NB4 (cell line): ENCODE data around the gene ALG5.

ENCODE experiments used
- CTCF ChIP-seq: IDR thresholded peaks from one replicate; pipeline ENCODE4 v1.5.1; 2012; ENCODE audit warnings: low read depth, low read length
- MAX ChIP-seq: IDR thresholded peaks from 2 replicates; pipeline ENCODE4 v1.6.1; 2011; ENCODE audit warnings: low read depth, low read length
- POLR2A ChIP-seq: IDR thresholded peaks from 2 replicates; pipeline ENCODE4 v1.6.1; 2011; ENCODE audit warnings: mild to moderate bottlenecking; ENCODE audit not compliant: insufficient read length; ENCODE audit errors: extremely low read depth

DNA sequence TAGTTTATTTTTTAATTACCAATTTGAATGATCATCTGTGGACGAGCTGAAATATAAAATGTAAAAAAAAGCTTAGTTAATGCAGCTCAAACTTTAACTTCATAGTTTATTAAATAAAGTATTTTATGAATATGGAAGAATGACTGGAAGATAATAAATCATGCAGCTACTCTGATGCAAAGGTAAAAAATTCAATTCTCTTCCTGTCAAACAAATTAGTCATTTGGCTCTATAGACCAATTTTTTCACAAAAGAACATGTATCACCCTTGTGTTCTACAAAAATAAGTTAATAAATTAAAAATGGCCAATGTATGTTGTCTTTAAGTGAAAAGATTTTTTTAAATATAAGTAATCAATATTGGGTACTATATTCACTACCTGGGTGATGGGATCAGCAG lies 27.6 kb upstream of the ALG5 start:
- TF ChIP-seq MAX (no peak), CTCF (no peak), POLR2A (no peak)
